ENCODE results near the gene PLCD1. TPM values are rescaled to one million over a fixed set of nuclear protein-coding genes. Genes with fewer than 3 reads are reported as not detected.
"Not testable (repeated sequence)": the region's sequence is repeated elsewhere in the genome, so short reads cannot be mapped to it uniquely, and the experiment has no call there.

The PLCD1 gene
- total RNA-seq (ENCODE audit: low replicate concordance): 38.6 and 42.4 TPM in 2 replicates

DNA sequence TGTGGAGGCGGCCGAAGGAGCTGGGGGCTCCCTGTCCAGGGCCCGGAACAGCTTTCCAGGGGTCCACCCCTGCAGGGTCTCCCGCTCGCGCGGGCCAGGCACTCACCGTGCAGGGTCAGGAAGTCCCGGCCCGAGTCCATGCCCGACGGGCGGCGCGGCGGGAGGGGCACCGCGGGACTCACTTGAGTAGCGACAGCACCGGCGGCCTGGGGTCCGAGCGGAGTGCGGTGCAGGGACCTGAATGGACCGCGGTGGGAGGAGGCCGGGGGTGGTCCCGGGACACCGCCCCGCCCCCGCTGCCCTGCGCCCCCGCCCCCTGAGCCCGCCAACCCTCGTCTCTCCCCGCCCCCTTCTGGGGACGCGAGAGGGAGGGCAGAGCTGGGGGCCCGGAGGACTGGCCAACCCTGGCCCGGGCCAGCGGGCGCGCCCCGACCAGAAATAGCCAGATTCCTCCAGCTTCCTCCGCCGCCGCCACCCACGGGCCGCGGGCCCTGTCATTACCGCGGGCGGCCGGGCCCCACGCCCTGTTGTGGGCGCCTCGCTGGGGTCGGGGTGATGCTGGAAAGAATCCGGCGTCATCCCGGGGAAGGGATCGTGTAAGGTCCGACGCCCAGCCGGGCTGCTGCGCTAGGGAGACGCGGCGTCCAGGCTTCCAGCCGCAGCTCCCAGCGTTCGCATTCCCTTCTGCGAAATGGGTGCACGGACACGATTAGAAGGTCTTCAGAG is at the start of gene PLCD1:
Gene PLCD1, minus strand, starts transcription at position 243 of the 726 bp plus-strand sequence. Its CDS starts 103 bp downstream, at position 140.
- H3K36me3 ChIP-seq: no peaks in the 10 kb centered on the region
- Mint-ChIP-seq H3K9me3 (no peaks in the 10 kb centered on the region), H3K36me3 (no peaks in the 10 kb centered on the region), H3K4me3 (peak within 1 kb of the TSS; percentile 83), H3K27ac (no peak within 1 kb of the TSS), H3K4me1 (peaks cover 18% of the 10 kb centered on the region), H3K27me3 (ENCODE audit: insufficient read depth, low read depth) (peaks cover 24% of the 10 kb centered on the region)
- peak within 1 kb of the TSS; percentile 96 for H2AFZ ChIP-seq (replicated peaks)
- H3K4me1 ChIP-seq: peaks cover 4% of the 10 kb centered on the region
- H3K9me3 ChIP-seq (ENCODE audit: low read depth): no peaks in the 10 kb centered on the region
- TF ChIP-seq EZH2phosphoT487 (IDR thresholded peaks at IDR 0.05) (no peak), EZH2 (IDR thresholded peaks at IDR 0.05) (peak; percentile 12)
- H3K27ac ChIP-seq: no peak within 1 kb of the TSS
- peaks cover 35% of the 10 kb centered on the region for H4K20me1 ChIP-seq (ENCODE audit: low read depth)
- peak; percentile 94 for DNase-seq (ENCODE audit: low spot score)
- H3F3A ChIP-seq (ENCODE audit: low read depth): peaks cover 7% of the 10 kb centered on the region
- H3K4me2 ChIP-seq: peak within 1 kb of the TSS; percentile 80
- H3K27me3 ChIP-seq: peaks cover 81% of the 10 kb centered on the region
- H3K79me2 ChIP-seq (ENCODE audit: low read depth): no peaks in the 10 kb centered on the region
- H3K4me3 ChIP-seq: peak within 1 kb of the TSS; percentile 83
- peak within 1 kb of the TSS; percentile 83 for H3K9ac ChIP-seq

DNA sequence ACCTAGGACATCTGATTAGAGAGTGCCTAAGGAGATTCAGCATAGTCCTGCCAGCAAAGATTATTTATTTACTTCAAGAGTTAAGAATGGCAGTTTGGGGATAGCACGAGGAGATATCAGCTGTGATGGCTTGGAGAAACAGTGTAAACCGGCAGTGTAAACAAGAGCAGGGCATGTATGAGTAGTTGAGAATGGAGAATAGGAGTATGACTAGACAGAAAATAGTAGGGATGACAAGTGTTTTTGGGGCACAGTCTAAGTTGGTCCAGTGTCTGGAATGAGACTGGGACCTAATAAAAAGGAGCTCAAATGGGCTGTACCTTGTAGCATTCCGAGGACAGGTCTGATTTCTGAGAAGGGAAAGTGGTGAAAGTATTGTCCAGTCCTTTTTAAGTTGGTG is 47.6 kb upstream of the PLCD1 start:
- not testable (repeated sequence) for DNase-seq (ENCODE audit: low spot score); H2AFZ ChIP-seq (replicated peaks); H3K4me1 Mint-ChIP-seq; H3K4me2 ChIP-seq; H3K36me3 ChIP-seq; H3K36me3 Mint-ChIP-seq; H3K9me3 ChIP-seq (ENCODE audit: low read depth); H3K9ac ChIP-seq; H4K20me1 ChIP-seq (ENCODE audit: low read depth); H3K27me3 Mint-ChIP-seq (ENCODE audit: insufficient read depth, low read depth); H3F3A ChIP-seq (ENCODE audit: low read depth); H3K4me3 Mint-ChIP-seq; H3K79me2 ChIP-seq (ENCODE audit: low read depth); H3K4me3 ChIP-seq; H3K27ac ChIP-seq; H3K4me1 ChIP-seq; H3K27me3 ChIP-seq; H3K27ac Mint-ChIP-seq
- H3K9me3 Mint-ChIP-seq: peaks cover 21% of the 10 kb centered on the region

DNA sequence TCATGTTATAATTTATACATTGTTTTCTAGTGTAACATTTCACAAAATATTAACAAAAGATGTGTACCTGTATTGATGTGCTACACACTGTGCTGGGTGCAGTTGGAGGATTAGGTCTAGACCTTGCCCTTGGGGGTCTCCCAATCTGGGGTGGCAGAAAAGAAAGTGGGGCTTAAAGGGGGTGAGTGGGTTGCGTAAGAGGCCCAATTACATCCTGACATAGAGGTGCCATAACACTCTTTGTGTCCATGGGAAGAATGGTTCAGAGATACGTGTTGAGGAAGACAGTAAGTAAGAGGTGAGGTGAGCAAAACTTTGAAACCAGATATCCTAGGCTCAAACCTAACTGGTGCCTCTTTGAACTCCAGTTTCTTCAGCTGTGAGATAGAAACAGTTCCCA is 40.6 kb upstream of the PLCD1 start:
- Histone ChIP-seq H2AFZ (replicated peaks) (no peak overlapping the region), H3F3A (ENCODE audit: low read depth) (no peaks in the 10 kb centered on the region), H3K79me2 (ENCODE audit: low read depth) (no peaks in the 10 kb centered on the region), H3K36me3 (no peaks in the 10 kb centered on the region), H3K27me3 (no peaks in the 10 kb centered on the region), H3K27ac (no peak overlapping the region), H3K9me3 (ENCODE audit: low read depth) (no peaks in the 10 kb centered on the region), H4K20me1 (ENCODE audit: low read depth) (no peaks in the 10 kb centered on the region), H3K4me1 (peaks cover 12% of the 10 kb centered on the region), H3K4me3 (no peak overlapping the region), H3K9ac (no peak overlapping the region), H3K4me2 (no peak overlapping the region)
- Mint-ChIP-seq H3K4me3 (no peak overlapping the region), H3K27ac (no peak overlapping the region), H3K9me3 (peaks cover 14% of the 10 kb centered on the region), H3K36me3 (no peaks in the 10 kb centered on the region), H3K4me1 (no peaks in the 10 kb centered on the region), H3K27me3 (ENCODE audit: insufficient read depth, low read depth) (peaks cover under 1% of the 10 kb centered on the region)
- no peak for DNase-seq (ENCODE audit: low spot score)
- TF ChIP-seq EZH2 (IDR thresholded peaks at IDR 0.05): no peak
- TF ChIP-seq, protein P1, sequence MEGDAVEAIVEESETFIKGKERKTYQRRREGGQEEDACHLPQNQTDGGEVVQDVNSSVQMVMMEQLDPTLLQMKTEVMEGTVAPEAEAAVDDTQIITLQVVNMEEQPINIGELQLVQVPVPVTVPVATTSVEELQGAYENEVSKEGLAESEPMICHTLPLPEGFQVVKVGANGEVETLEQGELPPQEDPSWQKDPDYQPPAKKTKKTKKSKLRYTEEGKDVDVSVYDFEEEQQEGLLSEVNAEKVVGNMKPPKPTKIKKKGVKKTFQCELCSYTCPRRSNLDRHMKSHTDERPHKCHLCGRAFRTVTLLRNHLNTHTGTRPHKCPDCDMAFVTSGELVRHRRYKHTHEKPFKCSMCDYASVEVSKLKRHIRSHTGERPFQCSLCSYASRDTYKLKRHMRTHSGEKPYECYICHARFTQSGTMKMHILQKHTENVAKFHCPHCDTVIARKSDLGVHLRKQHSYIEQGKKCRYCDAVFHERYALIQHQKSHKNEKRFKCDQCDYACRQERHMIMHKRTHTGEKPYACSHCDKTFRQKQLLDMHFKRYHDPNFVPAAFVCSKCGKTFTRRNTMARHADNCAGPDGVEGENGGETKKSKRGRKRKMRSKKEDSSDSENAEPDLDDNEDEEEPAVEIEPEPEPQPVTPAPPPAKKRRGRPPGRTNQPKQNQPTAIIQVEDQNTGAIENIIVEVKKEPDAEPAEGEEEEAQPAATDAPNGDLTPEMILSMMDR (IDR thresholded peaks at IDR 0.05): no peak

DNA sequence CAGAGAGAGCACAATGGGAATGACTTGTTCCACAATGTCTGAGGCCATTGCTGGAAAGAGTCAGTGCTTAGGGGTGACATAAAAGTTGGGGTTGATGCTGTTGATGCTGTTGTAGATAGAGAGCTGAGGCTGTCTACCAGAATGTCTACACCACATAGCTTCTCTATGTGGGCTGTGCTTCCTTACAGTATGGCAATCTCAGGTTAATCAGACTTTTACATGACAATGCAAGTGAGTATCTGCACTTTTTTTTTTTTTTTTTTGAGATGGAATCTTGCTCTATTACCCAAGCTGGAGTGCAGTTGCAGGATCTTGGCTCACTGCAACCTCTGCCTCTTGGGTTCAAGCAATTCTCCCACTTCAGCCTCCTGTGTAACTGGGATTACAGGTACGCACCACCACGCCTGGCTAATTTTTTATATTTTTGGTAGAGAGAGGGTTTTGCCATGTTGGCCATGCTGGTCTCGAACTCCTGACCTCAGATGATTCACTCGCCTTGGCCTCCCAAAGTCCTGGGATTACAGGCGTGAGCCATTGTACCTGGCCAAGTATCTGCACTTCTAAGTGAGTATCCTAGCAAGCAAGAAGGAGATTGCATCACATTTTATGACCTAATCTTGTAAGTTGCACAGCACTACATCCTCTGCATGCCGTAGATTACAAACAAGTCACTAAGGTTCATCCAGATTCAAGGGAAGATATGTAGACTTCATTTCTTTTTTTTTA is 38.2 kb upstream of the PLCD1 start:
- H3K4me1 Mint-ChIP-seq: no peaks in the 10 kb centered on the region
- Histone ChIP-seq H3K79me2 (ENCODE audit: low read depth) (no peaks in the 10 kb centered on the region), H3K36me3 (no peaks in the 10 kb centered on the region), H3K9me3 (ENCODE audit: low read depth) (no peaks in the 10 kb centered on the region), H3K4me2 (no peak overlapping the region), H3K27ac (no peak overlapping the region), H3K9ac (no peak overlapping the region), H2AFZ (replicated peaks) (no peak overlapping the region), H4K20me1 (ENCODE audit: low read depth) (no peaks in the 10 kb centered on the region), H3K27me3 (no peaks in the 10 kb centered on the region), H3K4me1 (peaks cover 12% of the 10 kb centered on the region), H3K4me3 (no peak overlapping the region), H3F3A (ENCODE audit: low read depth) (no peaks in the 10 kb centered on the region)
- peaks cover 11% of the 10 kb centered on the region for H3K9me3 Mint-ChIP-seq
- no peak overlapping the region for H3K27ac Mint-ChIP-seq
- H3K4me3 Mint-ChIP-seq: no peak overlapping the region
- no peaks in the 10 kb centered on the region for H3K27me3 Mint-ChIP-seq (ENCODE audit: insufficient read depth, low read depth)
- TF ChIP-seq, protein P1 (IDR thresholded peaks at IDR 0.05): no peak
- TF ChIP-seq EZH2phosphoT487 (IDR thresholded peaks at IDR 0.05): no peak
- TF ChIP-seq EZH2 (IDR thresholded peaks at IDR 0.05): no peak
- DNase-seq (ENCODE audit: low spot score): no peak
- H3K36me3 Mint-ChIP-seq: no peaks in the 10 kb centered on the region

DNA sequence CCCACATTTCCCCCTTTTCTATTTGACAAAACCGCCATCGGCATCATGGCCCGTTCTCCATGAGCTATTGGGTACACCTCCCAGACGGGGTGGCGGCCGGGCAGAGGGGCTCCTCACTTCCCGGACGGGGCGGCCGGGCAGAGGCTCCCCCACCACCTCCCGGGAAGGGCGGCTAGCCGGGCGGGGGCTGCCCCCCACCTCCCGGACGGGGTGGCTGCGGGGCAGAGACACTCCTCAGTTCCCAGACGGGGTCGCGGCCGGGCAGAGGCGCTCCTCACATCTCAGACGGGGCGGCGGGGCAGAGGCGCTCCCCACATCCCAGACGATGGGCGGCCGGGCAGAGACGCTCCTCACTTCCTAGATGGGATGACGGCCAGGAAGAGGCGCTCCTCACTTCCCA is 35.0 kb upstream of the PLCD1 start:
- not testable (repeated sequence) for H3K9ac ChIP-seq; H3K4me2 ChIP-seq; H4K20me1 ChIP-seq (ENCODE audit: low read depth); H2AFZ ChIP-seq (replicated peaks); H3K4me3 ChIP-seq; H3K4me1 ChIP-seq; H3K4me3 Mint-ChIP-seq; H3K4me1 Mint-ChIP-seq; H3K27me3 ChIP-seq; H3F3A ChIP-seq (ENCODE audit: low read depth); DNase-seq (ENCODE audit: low spot score); H3K36me3 ChIP-seq; H3K27ac Mint-ChIP-seq; H3K9me3 ChIP-seq (ENCODE audit: low read depth); H3K36me3 Mint-ChIP-seq; H3K79me2 ChIP-seq (ENCODE audit: low read depth); H3K27me3 Mint-ChIP-seq (ENCODE audit: insufficient read depth, low read depth); H3K27ac ChIP-seq
- H3K9me3 Mint-ChIP-seq: peaks cover 14% of the 10 kb centered on the region

Measured in neural progenitor cell (in vitro differentiated cells).